ENCODE data around the gene SLC16A7.

Gene SLC16A7

GRCh38 chr12:59650588-59651228 is 54.9 kb downstream of the SLC16A7 start:
- Histone ChIP-seq H3K9ac (ENCODE audit: low read depth, low read length) (no peak overlapping the region), H3K36me3 (ENCODE audit: insufficient read depth, low read length) (peaks cover 4% of the 10 kb centered on the region), H3K79me2 (ENCODE audit: insufficient read depth, low read length) (no peaks in the 10 kb centered on the region), H3K27ac (ENCODE audit: low read length) (no peak overlapping the region), H4K20me1 (ENCODE audit: insufficient read depth, low read length) (no peaks in the 10 kb centered on the region), H2AFZ (ENCODE audit: low read depth, low read length) (no peak overlapping the region), H3K4me3 (ENCODE audit: low read depth in 1 of 2, low read length in 2 of 2) (no peak overlapping the region), H3K4me1 (ENCODE audit: insufficient read depth, low read length) (no peaks in the 10 kb centered on the region; the same call in 1 of the 2 replicates), H3K4me2 (ENCODE audit: insufficient read depth, low read length) (no peak overlapping the region), H3K27me3 (ENCODE audit: insufficient read depth, low read length, poor library complexity) (no peaks in the 10 kb centered on the region), H3K9me3 (ENCODE audit: insufficient read depth, low read length, severe bottlenecking) (no peaks in the 10 kb centered on the region)
- peak; percentile 52; the same call in 1 of the 3 replicates for ATAC-seq (ENCODE audit: insufficient read depth, low read depth)
- TF ChIP-seq EZH2 (IDR thresholded peaks at IDR 0.05; ENCODE audit: borderline replicate concordance, low read depth, low read length, severe bottlenecking), result no peak
- no peak for TF ChIP-seq CTCF (IDR thresholded peaks at IDR 0.05; ENCODE audit: borderline replicate concordance, extremely low read depth, low read length, poor library complexity, severe bottlenecking)
- no peak for DNase-seq

GRCh38 chr12:59651229-59651920 is 55.5 kb downstream of the SLC16A7 start:
- Histone ChIP-seq H2AFZ (ENCODE audit: low read depth, low read length) (no peak overlapping the region), H4K20me1 (ENCODE audit: insufficient read depth, low read length) (no peaks in the 10 kb centered on the region), H3K27me3 (ENCODE audit: insufficient read depth, low read length, poor library complexity) (no peaks in the 10 kb centered on the region), H3K27ac (ENCODE audit: low read length) (no peak overlapping the region), H3K9ac (ENCODE audit: low read depth, low read length) (no peak overlapping the region), H3K9me3 (ENCODE audit: insufficient read depth, low read length, severe bottlenecking) (no peaks in the 10 kb centered on the region), H3K4me1 (ENCODE audit: insufficient read depth, low read length) (no peaks in the 10 kb centered on the region; the same call in 1 of the 2 replicates), H3K4me2 (ENCODE audit: insufficient read depth, low read length) (no peak overlapping the region), H3K36me3 (ENCODE audit: insufficient read depth, low read length) (peaks cover 3% of the 10 kb centered on the region; the same call in 1 of the 2 replicates), H3K79me2 (ENCODE audit: insufficient read depth, low read length) (no peaks in the 10 kb centered on the region), H3K4me3 (ENCODE audit: low read depth in 1 of 2, low read length in 2 of 2) (no peak overlapping the region)
- DNase-seq (no peak), ATAC-seq (ENCODE audit: insufficient read depth, low read depth) (no peak)
- no peak for TF ChIP-seq EZH2 (IDR thresholded peaks at IDR 0.05; ENCODE audit: borderline replicate concordance, low read depth, low read length, severe bottlenecking)
- TF ChIP-seq CTCF (IDR thresholded peaks at IDR 0.05; ENCODE audit: borderline replicate concordance, extremely low read depth, low read length, poor library complexity, severe bottlenecking), result no peak

GRCh38 chr12:59652130-59652529 is 56.3 kb downstream of the SLC16A7 start:
- DNase-seq (no peak), ATAC-seq (ENCODE audit: insufficient read depth, low read depth) (no peak)
- H3K4me3 ChIP-seq (ENCODE audit: low read depth in 1 of 2, low read length in 2 of 2), result no peak overlapping the region
- H3K27ac ChIP-seq (ENCODE audit: low read length), result no peak overlapping the region
- H3K9me3 ChIP-seq (ENCODE audit: insufficient read depth, low read length, severe bottlenecking), result no peaks in the 10 kb centered on the region
- H3K79me2 ChIP-seq (ENCODE audit: insufficient read depth, low read length), result no peaks in the 10 kb centered on the region
- no peak overlapping the region for H2AFZ ChIP-seq (ENCODE audit: low read depth, low read length)
- no peak overlapping the region for H3K4me2 ChIP-seq (ENCODE audit: insufficient read depth, low read length)
- peaks cover 6% of the 10 kb centered on the region; the same call in 1 of the 2 replicates for H3K36me3 ChIP-seq (ENCODE audit: insufficient read depth, low read length)
- H3K9ac ChIP-seq (ENCODE audit: low read depth, low read length), result no peak overlapping the region
- no peaks in the 10 kb centered on the region for H4K20me1 ChIP-seq (ENCODE audit: insufficient read depth, low read length)
- TF ChIP-seq CTCF (IDR thresholded peaks at IDR 0.05; ENCODE audit: borderline replicate concordance, extremely low read depth, low read length, poor library complexity, severe bottlenecking), result no peak
- no peak for TF ChIP-seq EZH2 (IDR thresholded peaks at IDR 0.05; ENCODE audit: borderline replicate concordance, low read depth, low read length, severe bottlenecking)
- no peaks in the 10 kb centered on the region for H3K27me3 ChIP-seq (ENCODE audit: insufficient read depth, low read length, poor library complexity)
- H3K4me1 ChIP-seq (ENCODE audit: insufficient read depth, low read length), result no peaks in the 10 kb centered on the region; the same call in 1 of the 2 replicates

Measured in DND-41 (cell line).